GM23248 (cell line): ENCODE results near the gene NAXD. TPM values are rescaled to one million over a fixed set of nuclear protein-coding genes. Genes with fewer than 3 reads are reported as not detected.

Experiments used
- DNase-seq: peaks from one replicate; pipeline ENCODE4 v3.0.0-alpha.2; 2015
- H2AFZ ChIP-seq: fragments of 200-600 bp; sonication (generic); 2 replicates; pipeline ENCODE4 v1.6.1; 2016; ENCODE audit warnings: antibody characterized with exemption
- H3F3A ChIP-seq: fragments of 200-600 bp; sonication (generic); 2 replicates; pipeline ENCODE4 v1.6.1; 2016; ENCODE audit warnings: mild to moderate bottlenecking, antibody characterized with exemption, mixed run types; ENCODE audit not compliant: insufficient read depth
- H3K27ac ChIP-seq: fragments of 200-600 bp; sonication (generic); 2 replicates; pipeline ENCODE4 v1.5.1; 2016; ENCODE audit warnings: mild to moderate bottlenecking
- H3K27me3 ChIP-seq: fragments of 200-600 bp; sonication (generic); replicated peaks from 2 replicates; pipeline ENCODE4 v1.6.1; 2016; ENCODE audit warnings: mild to moderate bottlenecking; ENCODE audit not compliant: insufficient read depth
- H3K36me3 ChIP-seq: fragments of 200-600 bp; sonication (generic); 2 replicates; pipeline ENCODE4 v1.6.1; 2016; ENCODE audit warnings: low read depth, mild to moderate bottlenecking
- H3K4me1 ChIP-seq: fragments of 200-600 bp; sonication (generic); 2 replicates; pipeline ENCODE4 v1.6.1; 2016; ENCODE audit warnings: mild to moderate bottlenecking; ENCODE audit not compliant: insufficient read depth
- H3K4me2 ChIP-seq: fragments of 200-600 bp; sonication (generic); one replicate; pipeline ENCODE4 v1.6.1; 2016; ENCODE audit warnings: mild to moderate bottlenecking; ENCODE audit not compliant: unreplicated experiment
- H3K4me3 ChIP-seq: fragments of 200-600 bp; sonication (generic); 2 replicates; pipeline ENCODE4 v1.5.1; 2016; ENCODE audit warnings: mild to moderate bottlenecking
- H3K79me2 ChIP-seq: fragments of 200-600 bp; sonication (generic); 2 replicates; pipeline ENCODE4 v1.6.1; 2016; ENCODE audit warnings: mild to moderate bottlenecking; ENCODE audit not compliant: insufficient read depth
- H3K9ac ChIP-seq: fragments of 200-600 bp; sonication (generic); 2 replicates; pipeline ENCODE4 v1.6.1; 2016; ENCODE audit warnings: mild to moderate bottlenecking
- H3K9me2 ChIP-seq: fragments of 200-600 bp; sonication (generic); 2 replicates; pipeline ENCODE4 v1.6.1; 2016; ENCODE audit warnings: mixed run types, mild to moderate bottlenecking, moderate library complexity; ENCODE audit not compliant: insufficient read depth
- H3K9me3 ChIP-seq: fragments of 200-600 bp; sonication (generic); one replicate; pipeline ENCODE4 v1.6.1; 2017; ENCODE audit warnings: low read depth
- H4K20me1 ChIP-seq: fragments of 200-600 bp; sonication (generic); 2 replicates; pipeline ENCODE4 v1.6.0; 2016; ENCODE audit not compliant: insufficient read depth
- EZH2 ChIP-seq: fragments of 200-600 bp; sonication (generic); IDR thresholded peaks from 2 replicates; pipeline ENCODE4 v1.6.1; 2018; ENCODE audit warnings: antibody characterized with exemption, mild to moderate bottlenecking; ENCODE audit not compliant: insufficient read depth, poor library complexity, severe bottlenecking
- EZH2phosphoT487 ChIP-seq: fragments of 200-600 bp; sonication (generic); IDR thresholded peaks from 2 replicates; pipeline ENCODE4 v1.6.1; 2018; ENCODE audit warnings: antibody characterized with exemption, moderate library complexity, mild to moderate bottlenecking, low read depth; ENCODE audit not compliant: insufficient read depth
- WGBS, 2 experiments: methylation state at CpG; one replicate each; pipeline ENCODE4 v1.1.6; 2015 to 2017; ENCODE audit warnings: low lambda C conversion rate in 2 of 2, low coverage in 1 of 2; ENCODE audit errors: missing lambda C conversion rate in 2 of 2; 5-methylcytosine and 5-hydroxymethylcytosine counted together
- in situ Hi-C: fragments of 300-500 bp; cut with MboI; formaldehyde crosslinking; loops from 2 replicates; pipeline ENCODE4 v1.15.0; 2020
- polyA plus RNA-seq: library from polyadenylated mRNA; unstranded; fragments of >200 nt; fragmentation: Nextera tagmentation; extraction: Ambion mirVana; gene quantifications from 2 replicates; pipeline ENCODE4 v1.2.1, GENCODE V29; 2016
- total RNA-seq: library from RNA; depleted of rRNA; stranded (reverse); fragments of >200 nt; shearing (Covaris generic); gene quantifications from 2 replicates; pipeline ENCODE4 v1.2.3, GENCODE V29; 2014

NAXD gene
- total and polyA plus RNA-seq, 2 experiments from 2014 or later = 23.5 to 26.9 TPM

DNA sequence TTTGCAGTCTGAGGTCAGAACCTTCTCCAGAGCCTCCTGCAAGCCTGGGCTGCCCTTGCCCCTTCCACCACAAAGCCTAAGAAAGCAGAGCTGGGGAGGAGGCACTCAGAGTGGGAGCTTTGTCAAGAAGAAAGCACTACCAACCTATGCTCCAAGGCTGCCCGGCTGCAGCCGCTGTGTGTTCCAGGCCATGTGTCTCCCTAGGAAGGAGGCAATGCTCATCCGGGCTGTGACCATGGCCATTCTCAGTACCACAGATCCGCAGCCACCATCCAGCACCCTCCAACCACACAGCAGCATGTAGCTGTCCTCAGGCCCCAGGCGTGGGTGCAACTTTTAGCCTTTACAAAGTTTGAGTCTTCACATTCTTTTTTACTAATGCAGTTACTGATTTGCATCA is 68.6 kb downstream of the NAXD start:
- Histone ChIP-seq H3K4me2 (no peak overlapping the region), H3K4me1 (no peaks in the 10 kb centered on the region), H3K9me2 (no peaks in the 10 kb centered on the region), H2AFZ (no peak overlapping the region), H3K9ac (no peak overlapping the region), H3K27ac (no peak overlapping the region), H3F3A (no peaks in the 10 kb centered on the region), H3K79me2 (no peaks in the 10 kb centered on the region), H3K9me3 (no peaks in the 10 kb centered on the region), H3K36me3 (peaks cover 24% of the 10 kb centered on the region), H3K4me3 (no peak overlapping the region), H4K20me1 (no peaks in the 10 kb centered on the region), H3K27me3 (no peaks in the 10 kb centered on the region)
- in situ Hi-C loops = no loop called here
- DNase-seq = no peak
- TF ChIP-seq EZH2phosphoT487 (no peak), EZH2 (no peak)
- 87 to 92% methylated on average over 5 of the region's 5 CpGs for WGBS, 2 experiments

DNA sequence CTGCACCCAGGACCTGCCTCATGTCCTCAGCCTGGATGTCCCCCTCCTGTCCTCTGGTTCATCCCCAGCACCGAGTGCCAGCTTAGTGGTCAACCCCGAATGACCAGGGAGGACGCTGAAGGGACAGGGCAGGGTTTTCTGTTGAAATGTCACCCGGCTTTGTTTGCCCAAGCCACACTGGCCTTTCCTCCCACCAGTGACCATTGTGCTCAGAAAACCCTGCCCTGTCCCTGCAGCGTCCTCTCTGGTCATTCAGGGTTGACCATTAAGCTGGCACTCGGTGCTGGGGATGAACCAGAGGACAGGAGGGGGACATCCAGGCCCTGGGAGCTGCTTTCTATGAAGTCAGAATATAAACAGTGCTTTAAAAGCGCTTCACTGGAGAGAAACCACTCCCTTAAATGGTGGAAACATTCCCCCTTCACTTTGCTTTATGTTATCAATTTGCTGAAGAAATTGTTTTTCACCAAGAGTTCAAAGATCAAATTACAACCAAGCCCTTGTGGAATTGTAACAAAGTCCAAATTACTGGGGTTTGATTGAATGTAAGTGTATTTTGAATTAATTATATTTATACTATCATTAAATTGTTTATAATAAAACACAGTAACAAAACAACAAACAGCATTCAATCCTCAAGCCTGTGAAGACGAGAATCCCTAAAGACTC is 69.2 kb downstream of the NAXD start:
- no peak overlapping the region for H3K4me3 ChIP-seq
- peaks cover 24% of the 10 kb centered on the region for H3K36me3 ChIP-seq
- no peak for DNase-seq

DNA sequence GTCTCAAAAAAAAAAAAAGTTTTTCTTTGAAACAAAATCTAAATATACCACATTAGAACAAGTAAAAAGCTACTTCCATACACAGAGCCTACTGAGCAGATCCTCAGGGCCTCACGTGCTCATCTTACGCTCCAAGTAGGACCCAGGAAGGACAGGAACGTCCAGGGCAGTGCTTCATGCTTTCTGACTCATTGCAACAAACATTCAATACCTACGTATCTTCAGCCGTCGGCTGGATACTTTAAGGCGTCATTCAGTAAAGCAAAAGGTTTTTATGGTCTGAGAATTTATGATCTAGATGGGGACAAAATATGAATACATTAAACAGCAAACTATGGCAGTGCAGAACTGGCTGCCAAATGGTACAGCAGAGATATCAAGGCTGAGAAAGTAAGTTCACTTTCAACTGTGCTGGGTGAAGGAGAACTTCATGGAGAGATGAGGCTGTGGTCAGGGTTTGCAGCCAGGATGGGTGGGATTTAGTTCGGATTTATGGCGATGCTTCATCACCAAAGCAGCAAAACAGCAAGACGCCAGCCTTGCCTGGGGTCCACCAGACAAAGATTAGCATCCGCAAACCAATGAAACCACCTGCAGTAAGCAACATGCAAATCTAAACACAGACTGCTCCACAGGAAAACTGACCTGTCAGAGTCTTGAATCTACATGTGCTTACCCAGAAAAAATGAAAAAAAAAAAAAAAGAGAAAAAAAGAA is 70.1 kb downstream of the NAXD start:
- no peak overlapping the region for H2AFZ ChIP-seq
- H3K9me2 ChIP-seq = no peaks in the 10 kb centered on the region
- DNase-seq = no peak
- H4K20me1 ChIP-seq = no peaks in the 10 kb centered on the region
- no peaks in the 10 kb centered on the region for H3K27me3 ChIP-seq
- peaks cover 24% of the 10 kb centered on the region for H3K36me3 ChIP-seq
- H3K79me2 ChIP-seq = no peaks in the 10 kb centered on the region
- H3F3A ChIP-seq = no peaks in the 10 kb centered on the region
- 87 to 88% methylated on average over 11 of the region's 11 CpGs for WGBS, 2 experiments
- H3K9me3 ChIP-seq = no peaks in the 10 kb centered on the region
- no peak overlapping the region for H3K4me3 ChIP-seq
- in situ Hi-C loops = no loop called here
- H3K4me1 ChIP-seq = no peaks in the 10 kb centered on the region
- no peak overlapping the region for H3K27ac ChIP-seq
- H3K9ac ChIP-seq = no peak overlapping the region
- TF ChIP-seq EZH2phosphoT487 = no peak
- no peak for TF ChIP-seq EZH2
- no peak overlapping the region for H3K4me2 ChIP-seq

More for the DNA sequence above, 69.2 kb downstream of the NAXD start:
- no peaks in the 10 kb centered on the region for H3F3A ChIP-seq
- H3K9ac ChIP-seq = no peak overlapping the region
- no peak overlapping the region for H3K4me2 ChIP-seq
- no peaks in the 10 kb centered on the region for H4K20me1 ChIP-seq
- no peaks in the 10 kb centered on the region for H3K9me3 ChIP-seq
- no peaks in the 10 kb centered on the region for H3K79me2 ChIP-seq
- in situ Hi-C loops = no loop called here
- H3K27ac ChIP-seq = no peak overlapping the region
- no peak for TF ChIP-seq EZH2
- no peak for TF ChIP-seq EZH2phosphoT487
- no peaks in the 10 kb centered on the region for H3K9me2 ChIP-seq
- no peaks in the 10 kb centered on the region for H3K4me1 ChIP-seq
- H2AFZ ChIP-seq = no peak overlapping the region
- no peaks in the 10 kb centered on the region for H3K27me3 ChIP-seq
- whole genome bisulfite sequencing, 2 experiments = 93 to 96% methylated on average over 8 of the region's 8 CpGs

GRCh38 chr13:110687736-110688135 is 72.4 kb downstream of the NAXD start:
- Histone ChIP-seq H3K9ac (no peak overlapping the region), H2AFZ (no peak overlapping the region), H4K20me1 (no peaks in the 10 kb centered on the region), H3K79me2 (peaks cover 7% of the 10 kb centered on the region; the same call in 1 of the 2 replicates), H3K27me3 (no peaks in the 10 kb centered on the region), H3K36me3 (peaks cover 11% of the 10 kb centered on the region), H3K27ac (no peak overlapping the region), H3K9me3 (no peaks in the 10 kb centered on the region), H3K9me2 (no peaks in the 10 kb centered on the region), H3K4me3 (no peak overlapping the region), H3F3A (no peaks in the 10 kb centered on the region), H3K4me1 (no peaks in the 10 kb centered on the region), H3K4me2 (no peak overlapping the region)
- TF ChIP-seq EZH2phosphoT487 = no peak
- TF ChIP-seq EZH2 = no peak
- in situ Hi-C loops = no loop called here
- WGBS, 2 experiments = 95 to 96% methylated on average over 16 of the region's 16 CpGs
- no peak for DNase-seq
